H1 (cell line): Measurements from ENCODE around the gene GALNT1. TPM values are rescaled to one million over a fixed set of nuclear protein-coding genes. Genes with fewer than 3 reads are reported as not detected.

Experiments
- GTF2F1 ChIP-seq: IDR thresholded peaks from 2 replicates; pipeline ENCODE4 v1.6.1; 2012; ENCODE audit warnings: low read depth, low read length, improper control_type of control experiment, borderline replicate concordance
- polyA plus RNA-seq, 7 experiments: library from polyadenylated mRNA; depleted of rRNA in 3 of 7; stranded (reverse) in 5 of 7; unstranded in 2 of 7; fragments of >200 nt in 5 of 7; fragments of 200-250 nt in 2 of 7; gene quantifications; 1 replicate in 5 of 7; 2 replicates in 1 of 7; 4 replicates in 1 of 7; pipeline versions ENCODE4 v1.2.1 to v1.2.3, GENCODE V29; 2011 to 2013; ENCODE audit warnings: missing spikeins in 2 of 7, mixed read lengths in 2 of 7
- total RNA-seq: library from RNA; stranded (reverse); fragmentation: NEBNext Ultra II Directional; extraction: Animal tissue kit (Norgen Biotek cat#: 25700); gene quantifications from 2 replicates; pipeline ENCODE4 v1.2.1, GENCODE V29; 2021

Gene GALNT1
- total and polyA plus RNA-seq, 2 of the 8 experiments (the other 6 are each of a cell fraction or from before 2014, with no cell fraction given), result 22.4 to 101 TPM

GRCh38 chr18:35634323-35634722, 52.8 kb downstream of the GALNT1 start (continued):
- no peak for TF ChIP-seq GTF2F1
